Astrocyte (in vitro differentiated cells and primary cell): Measurements from ENCODE around the gene MAPRE2.

ENCODE experiments used
- EZH2 ChIP-seq: IDR thresholded peaks from 2 replicates; pipeline ENCODE4 v1.6.1; 2012; ENCODE audit warnings: mild to moderate bottlenecking, low read length, inconsistent platforms; ENCODE audit not compliant: insufficient read depth
- TF ChIP-seq, protein P1 (sequence below): IDR thresholded peaks from 2 replicates; pipeline ENCODE4 v1.5.1; 2011; ENCODE audit warnings: low read depth, mild to moderate bottlenecking, inconsistent platforms, low read length, moderate library complexity; ENCODE audit not compliant: insufficient read depth

DNA sequence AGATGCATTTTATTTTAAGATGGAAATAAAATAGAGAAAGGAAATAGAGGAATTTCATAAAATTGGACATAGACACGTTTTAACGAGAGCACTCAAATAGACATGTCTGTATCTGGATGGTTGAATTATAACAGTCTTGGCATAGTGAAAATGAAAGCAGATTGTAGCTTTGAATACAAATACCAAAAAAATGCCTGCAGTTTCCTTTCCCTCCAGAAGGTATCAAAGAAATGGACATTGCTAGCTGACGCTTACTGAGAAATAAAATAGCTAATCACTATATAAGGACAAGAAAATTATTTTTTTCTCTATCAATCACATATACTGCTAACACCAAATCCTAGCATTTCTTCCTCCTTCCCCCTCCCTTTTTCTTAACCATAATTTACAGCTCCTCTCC lies 11.4 kb upstream of the MAPRE2 start:
- TF ChIP-seq, protein P1, sequence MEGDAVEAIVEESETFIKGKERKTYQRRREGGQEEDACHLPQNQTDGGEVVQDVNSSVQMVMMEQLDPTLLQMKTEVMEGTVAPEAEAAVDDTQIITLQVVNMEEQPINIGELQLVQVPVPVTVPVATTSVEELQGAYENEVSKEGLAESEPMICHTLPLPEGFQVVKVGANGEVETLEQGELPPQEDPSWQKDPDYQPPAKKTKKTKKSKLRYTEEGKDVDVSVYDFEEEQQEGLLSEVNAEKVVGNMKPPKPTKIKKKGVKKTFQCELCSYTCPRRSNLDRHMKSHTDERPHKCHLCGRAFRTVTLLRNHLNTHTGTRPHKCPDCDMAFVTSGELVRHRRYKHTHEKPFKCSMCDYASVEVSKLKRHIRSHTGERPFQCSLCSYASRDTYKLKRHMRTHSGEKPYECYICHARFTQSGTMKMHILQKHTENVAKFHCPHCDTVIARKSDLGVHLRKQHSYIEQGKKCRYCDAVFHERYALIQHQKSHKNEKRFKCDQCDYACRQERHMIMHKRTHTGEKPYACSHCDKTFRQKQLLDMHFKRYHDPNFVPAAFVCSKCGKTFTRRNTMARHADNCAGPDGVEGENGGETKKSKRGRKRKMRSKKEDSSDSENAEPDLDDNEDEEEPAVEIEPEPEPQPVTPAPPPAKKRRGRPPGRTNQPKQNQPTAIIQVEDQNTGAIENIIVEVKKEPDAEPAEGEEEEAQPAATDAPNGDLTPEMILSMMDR, result no peak
- no peak for TF ChIP-seq EZH2
